ENCODE results near the gene NKAIN2.
"Not testable (repeated sequence)": the region's sequence is repeated elsewhere in the genome, so short reads cannot be mapped to it uniquely, and the experiment has no call there.

NKAIN2 gene

GRCh38 chr6:124446961-124447360 lies 643.3 kb downstream of the NKAIN2 start:
- DNase-seq, result no peak

GRCh38 chr6:124459268-124459667 lies 655.6 kb downstream of the NKAIN2 start:
- no peak for DNase-seq

GRCh38 chr6:124462750-124463149 lies 659.1 kb downstream of the NKAIN2 start:
- no peak for DNase-seq

- no peak for DNase-seq
These were observed 659.6 kb downstream of the NKAIN2 start for GRCh38 chr6:124463271-124463670.

GRCh38 chr6:124464600-124464999 lies 660.9 kb downstream of the NKAIN2 start:
- DNase-seq, result not testable (repeated sequence)

- DNase-seq, result no peak
These were observed 663.3 kb downstream of the NKAIN2 start for GRCh38 chr6:124466949-124467348.

- DNase-seq, result no peak
These were observed 663.7 kb downstream of the NKAIN2 start for GRCh38 chr6:124467366-124467765.

- DNase-seq, result peak in 1 of 2 experiments; percentile 12
These were observed 667.1 kb downstream of the NKAIN2 start for GRCh38 chr6:124470803-124471202.

GRCh38 chr6:124475176-124475575 lies 671.5 kb downstream of the NKAIN2 start:
- DNase-seq, result no peak

- no peak for DNase-seq
These were observed 675.2 kb downstream of the NKAIN2 start for GRCh38 chr6:124478906-124479305.

- DNase-seq, result no peak
These were observed 676.3 kb downstream of the NKAIN2 start for GRCh38 chr6:124479991-124480430.

GRCh38 chr6:124482071-124482491 lies 678.4 kb downstream of the NKAIN2 start:
- no peak for DNase-seq

- DNase-seq, result no peak
These were observed 684.2 kb downstream of the NKAIN2 start for GRCh38 chr6:124487623-124488431.

GRCh38 chr6:124490122-124490521 lies 686.5 kb downstream of the NKAIN2 start:
- DNase-seq, result no peak

- no peak for DNase-seq
These were observed 689.6 kb downstream of the NKAIN2 start for GRCh38 chr6:124493259-124493658.

- DNase-seq, result no peak
These were observed 691.4 kb downstream of the NKAIN2 start for GRCh38 chr6:124494956-124495664.

- DNase-seq, result no peak
These were observed 692.1 kb downstream of the NKAIN2 start for GRCh38 chr6:124495665-124496190.

GRCh38 chr6:124496334-124496733 lies 692.7 kb downstream of the NKAIN2 start:
- no peak for DNase-seq

GRCh38 chr6:124512431-124512830 lies 708.8 kb downstream of the NKAIN2 start:
- no peak for DNase-seq

- DNase-seq, result no peak
These were observed 713.7 kb downstream of the NKAIN2 start for GRCh38 chr6:124517339-124517738.

- DNase-seq, result no peak
These were observed 716.8 kb downstream of the NKAIN2 start for GRCh38 chr6:124520514-124520913.

GRCh38 chr6:124522335-124522734 lies 718.7 kb downstream of the NKAIN2 start:
- no peak for DNase-seq

GRCh38 chr6:124524491-124525200 lies 721.0 kb downstream of the NKAIN2 start:
- DNase-seq, result no peak

Data from SHP77 (cell line).